Measurements from ENCODE around the gene SPATA20. TPM values are rescaled to one million over a fixed set of nuclear protein-coding genes. Genes with fewer than 3 reads are reported as not detected.

The SPATA20 gene
- total and polyA plus RNA-seq, 2 of the 8 experiments (the other 6 are each of a cell fraction or from before 2014, with no cell fraction given): 16.2 to 17.5 TPM

DNA sequence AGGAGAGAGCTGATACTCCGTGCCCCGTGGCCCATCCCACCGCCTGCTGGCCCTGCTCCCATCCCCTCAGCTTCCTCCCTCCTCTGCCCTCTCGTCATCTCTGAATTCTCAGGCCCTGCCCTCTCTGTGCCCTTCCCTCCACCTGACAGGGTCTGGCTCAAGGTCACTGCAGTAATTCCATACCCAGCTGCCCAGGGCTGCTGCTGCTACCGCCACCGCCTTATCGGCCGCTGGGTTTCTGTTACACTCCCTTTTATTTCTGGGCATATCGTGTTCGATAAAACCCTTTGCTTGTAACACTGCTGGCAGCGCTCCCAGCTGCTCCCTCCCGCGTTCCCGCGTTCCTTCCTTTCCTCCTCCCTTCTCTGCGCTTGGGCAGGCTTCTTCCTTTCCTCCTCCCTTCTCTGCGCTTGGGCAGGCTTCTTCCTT is 13.2 kb upstream of the SPATA20 start:
- H3K23ac ChIP-seq (ENCODE audit: insufficient read length): no peak overlapping the region
- no peak overlapping the region for H2BK20ac ChIP-seq (ENCODE audit: low read length)
- H2AK5ac ChIP-seq (ENCODE audit: low read depth, low read length): no peak overlapping the region
- peak; percentile 43 for TF ChIP-seq CTBP2 (IDR thresholded peaks at IDR 0.05; ENCODE audit: borderline replicate concordance, insufficient read depth, insufficient read length, low read length)
- TF ChIP-seq, protein P1, sequence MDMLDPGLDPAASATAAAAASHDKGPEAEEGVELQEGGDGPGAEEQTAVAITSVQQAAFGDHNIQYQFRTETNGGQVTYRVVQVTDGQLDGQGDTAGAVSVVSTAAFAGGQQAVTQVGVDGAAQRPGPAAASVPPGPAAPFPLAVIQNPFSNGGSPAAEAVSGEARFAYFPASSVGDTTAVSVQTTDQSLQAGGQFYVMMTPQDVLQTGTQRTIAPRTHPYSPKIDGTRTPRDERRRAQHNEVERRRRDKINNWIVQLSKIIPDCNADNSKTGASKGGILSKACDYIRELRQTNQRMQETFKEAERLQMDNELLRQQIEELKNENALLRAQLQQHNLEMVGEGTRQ (IDR thresholded peaks at IDR 0.05; ENCODE audit: low read length): no peak
- no peaks in the 10 kb centered on the region for H4K20me1 ChIP-seq (replicated peaks in 1 of 2; ENCODE audit: control insufficient read depth in 1 of 2, insufficient read depth in 2 of 2, low read length in 2 of 2)
- H4K8ac ChIP-seq (ENCODE audit: extremely low read depth, insufficient read depth, low read length): no peak overlapping the region
- H3K4ac ChIP-seq (replicated peaks; ENCODE audit: insufficient read length, low read depth, low read length): no peak overlapping the region
- H2BK5ac ChIP-seq (ENCODE audit: low read depth, low read length): peak overlapping the region; percentile 53; the same call in 1 of the 2 replicates
- H3K79me1 ChIP-seq (ENCODE audit: low read depth, low read length): no peaks in the 10 kb centered on the region; the same call in 1 of the 2 replicates
- H4K91ac ChIP-seq (replicated peaks; ENCODE audit: insufficient read length, low read length): no peak overlapping the region
- peaks cover 17% of the 10 kb centered on the region for H3K23me2 ChIP-seq (ENCODE audit: low read depth, low read length)
- POLR2A ChIA-PET (ENCODE audit: partially characterized antibody): interaction anchor here (0.7 to 4.3 kb wide), 9 partner anchors 9 to 333 kb away, joined by 3 to 13 read pairs (median 4); partner anchors contain the start of genes CACNA1G and TOB1
- H3K36me3 ChIP-seq (ENCODE audit: control insufficient read depth in 2 of 4, insufficient read depth in 4 of 4, low read length in 3 of 4): peaks cover 0 to 3% (median 0%) of the 10 kb centered on the region in 4 experiments; a peak in 1 of 8 replicates
- H2BK120ac ChIP-seq (replicated peaks; ENCODE audit: low read depth, low read length): no peak overlapping the region
- H3K4me2 ChIP-seq (ENCODE audit: insufficient read depth in 1 of 2, low read depth in 2 of 2, low read length in 2 of 2): peak overlapping the region; percentile 96 to 99
- DNase-seq (ENCODE audit: low read depth in 1 of 2, low spot score in 2 of 2) (peak in 1 of 2 experiments; percentile 69), FAIRE-seq (peak; percentile 52)
- H3K18ac ChIP-seq (ENCODE audit: extremely low read depth, low read length): peak overlapping the region; percentile 88; the same call in 1 of the 2 replicates
- H4K5ac ChIP-seq (ENCODE audit: insufficient read length, low read depth, low read length): no peak overlapping the region
- no peaks in the 10 kb centered on the region for H3K9me3 ChIP-seq (ENCODE audit: insufficient read depth in 2 of 2, low read depth in 1 of 2, low read length in 1 of 2)
- H3K27ac ChIP-seq (ENCODE audit: low read depth, low read length): no peak overlapping the region
- 6% methylated on average over 15 of the region's 17 CpGs; no CpG with 5 or more reads in 1 of the 2 experiments for WGBS, 2 experiments (ENCODE audit: extremely low coverage in 1 of 2, insufficient coverage in 1 of 2, insufficient read length in 1 of 2, insufficient replicate concordance in 2 of 2, low coverage in 1 of 2, low lambda C conversion rate in 2 of 2, missing lambda C conversion rate in 1 of 2)
- no peak overlapping the region for H3K56ac ChIP-seq (replicated peaks; ENCODE audit: insufficient read length, low read depth, low read length)
- peak overlapping the region; percentile 60; the same call in 1 of the 2 replicates for H2BK12ac ChIP-seq (ENCODE audit: low read depth, low read length)
- H3K79me2 ChIP-seq (ENCODE audit: control insufficient read depth in 1 of 2, insufficient read depth in 2 of 2, low read length in 2 of 2): 0 out of 4 replicates have a peak, but pooled peaks cover 0 to 2% of the 10 kb centered on the region in 2 experiments
- H3K4me1 ChIP-seq (replicated peaks in 1 of 4; ENCODE audit: control insufficient read depth in 3 of 4, insufficient read depth in 4 of 4, low read length in 3 of 4): peaks cover 5 to 29% (median 18%) of the 10 kb centered on the region in 4 experiments
- peak overlapping the region; percentile 36 to 77 (median 74) for H3K4me3 ChIP-seq (ENCODE audit: extremely low read depth in 1 of 4, insufficient read depth in 2 of 4, low read depth in 3 of 4, low read length in 4 of 4)
- H3K9ac ChIP-seq (replicated peaks in 1 of 4; ENCODE audit: extremely low read depth in 1 of 4, low read depth in 3 of 4, low read length in 3 of 4): 0 out of 7 replicates have a peak overlapping the region, but pooled peaks of 1 of the 4 experiments have one; percentile 8
- CTCF ChIA-PET (ENCODE audit: partially characterized antibody): interaction anchor here (0.6 to 5.2 kb wide), 18 partner anchors 9 to 163 kb away, joined by 3 to 36 read pairs (median 6); no protein-coding TSS in a partner anchor
- no peak overlapping the region for H3K14ac ChIP-seq (ENCODE audit: insufficient read length)
- H3K27me3 ChIP-seq (replicated peaks in 1 of 4; ENCODE audit: control insufficient read depth in 3 of 4, extremely low read depth in 1 of 4, insufficient read depth in 3 of 4, low read length in 3 of 4): peaks cover 0 to 21% (median 10%) of the 10 kb centered on the region in 4 experiments; a peak in 4 of 7 replicates
- 0 out of 2 replicates have a peak overlapping the region, but pooled peaks have one; percentile 88 for H2BK15ac ChIP-seq (ENCODE audit: low read length)
- no peak overlapping the region for H2AFZ ChIP-seq (ENCODE audit: low read length)
